Endothelial cell of umbilical vein (primary cell): ENCODE measurements around the gene ZNF74. TPM values are rescaled to one million over a fixed set of nuclear protein-coding genes. Genes with fewer than 3 reads are reported as not detected.
"Not testable (repeated sequence)": the region's sequence is repeated elsewhere in the genome, so short reads cannot be mapped to it uniquely, and the experiment has no call there.

Source experiments
- BruUV-seq: library from RNA; stranded (reverse); fragments of 400-500 nt; replicated peaks from 2 replicates; lab custom pipeline; 2021; lab: Mats Ljungman, UMichigan
- CTCF ChIA-PET: fragments of 300-600, 350-600 bp; sonication (Branson Sonifier 250); formaldehyde crosslinking; loops from one replicate; lab custom pipeline; 2021; ENCODE audit warnings: antibody characterized with exemption, inconsistent platforms; lab: Charles Lee
- POLR2A ChIA-PET: fragments of 300-600, 350-600 bp; sonication (Branson Sonifier 250); formaldehyde crosslinking; loops from one replicate; lab custom pipeline; 2021; ENCODE audit warnings: antibody characterized with exemption, inconsistent platforms; lab: Charles Lee
- DNase-seq: peaks from one replicate; pipeline ENCODE4 v3.0.0-alpha.2; 2011; ENCODE audit warnings: low read depth, low spot score
- FAIRE-seq: peaks from 2 replicates; lab custom pipeline; 2011; peaks lifted over from hg19 to GRCh38; lab: Jason Lieb, UNC
- H2AFZ ChIP-seq: 2 replicates; pipeline ENCODE4 v1.6.0; 2012; ENCODE audit warnings: low read depth, low read length, control low read depth, inconsistent platforms
- H3K27ac ChIP-seq: 2 replicates; pipeline ENCODE4 v1.5.1; 2011; ENCODE audit warnings: low read depth, mild to moderate bottlenecking, control low read depth, low read length, moderate library complexity; ENCODE audit not compliant: insufficient read depth
- H3K27me3 ChIP-seq, 2 experiments: 2 replicates each; pipeline versions ENCODE4 v1.6.0 to v1.6.1; 2011; ENCODE audit warnings: low read length in 2 of 2, mixed read lengths in 1 of 2; ENCODE audit not compliant: control insufficient read depth in 2 of 2, insufficient read depth in 2 of 2
- H3K36me3 ChIP-seq, 2 experiments: 2 replicates in 1 of 2; 3 replicates in 1 of 2; pipeline ENCODE4 v1.5.1; 2011; ENCODE audit warnings: low read length in 2 of 2, mild to moderate bottlenecking in 1 of 2, moderate library complexity in 1 of 2; ENCODE audit not compliant: control insufficient read depth in 2 of 2, insufficient read depth in 2 of 2; ENCODE audit errors: extremely low read depth in 1 of 2
- H3K4me1 ChIP-seq: 3 replicates; pipeline ENCODE4 v1.5.1; 2011; ENCODE audit warnings: mild to moderate bottlenecking, low read length; ENCODE audit not compliant: control insufficient read depth, insufficient read depth; ENCODE audit errors: extremely low read depth
- H3K4me2 ChIP-seq: 2 replicates; pipeline ENCODE4 v1.6.1; 2011; ENCODE audit warnings: low read length, control low read depth, mixed read lengths; ENCODE audit not compliant: insufficient read depth
- H3K4me3 ChIP-seq, 3 experiments: fragments of 200-600 bp in 1 of 3; sonication (generic), shearing (Covaris generic) in 1 of 3; replicated peaks in 1 of 3; 2 replicates each; pipeline ENCODE4 v1.5.1; 2011 to 2016; ENCODE audit warnings: control low read depth in 3 of 3, low read length in 3 of 3, mild to moderate bottlenecking in 2 of 3, inconsistent platforms in 1 of 3, low read depth in 1 of 3, moderate library complexity in 1 of 3; ENCODE audit not compliant: insufficient read depth in 1 of 3
- H3K79me2 ChIP-seq: 2 replicates; pipeline ENCODE4 v1.6.0; 2012; ENCODE audit warnings: low read length, inconsistent platforms; ENCODE audit not compliant: control insufficient read depth, insufficient read depth
- H3K9ac ChIP-seq: replicated peaks from 2 replicates; pipeline ENCODE3; 2011; ENCODE audit warnings: low read length, control low read depth; ENCODE audit not compliant: insufficient read depth; ENCODE audit errors: extremely low read depth
- H3K9me1 ChIP-seq: replicated peaks from 3 replicates; pipeline ENCODE4 v1.6.0; 2011; ENCODE audit warnings: mild to moderate bottlenecking, low read length; ENCODE audit not compliant: control insufficient read depth, insufficient read depth; ENCODE audit errors: extremely low read depth
- H3K9me3 ChIP-seq: replicated peaks from 2 replicates; pipeline ENCODE4 v1.5.1; 2012; ENCODE audit warnings: low read length, inconsistent platforms; ENCODE audit not compliant: control insufficient read depth, insufficient read depth
- H4K20me1 ChIP-seq: replicated peaks from 2 replicates; pipeline ENCODE3; 2011; ENCODE audit warnings: mild to moderate bottlenecking, low read length; ENCODE audit not compliant: control insufficient read depth, insufficient read depth; ENCODE audit errors: extremely low read depth
- dilution Hi-C: fragments of 300-500 bp; cut with MboI; formaldehyde crosslinking; loops from one replicate; pipeline ENCODE4 v1.15.0; 2019; ENCODE audit warnings: low sequenced_read_pairs; ENCODE audit not compliant: extremely low pct_ligation_motif_present
- intact Hi-C: fragments of 100-400 bp; cut with micrococcal nuclease; formaldehyde crosslinking; loops from one replicate; pipeline ENCODE4 v1.10.0; 2022
- polyA plus RNA-seq, 4 experiments: library from polyadenylated mRNA; depleted of rRNA in 3 of 4; stranded (reverse) in 3 of 4; unstranded in 1 of 4; fragments of >200 nt; gene quantifications; 2 replicates each; pipeline versions ENCODE4 v1.2.1 to v1.2.3, GENCODE V29; 2011 to 2012; ENCODE audit warnings: missing spikeins in 1 of 4
- total RNA-seq: library from RNA; stranded (reverse); gene quantifications from 2 replicates; pipeline ENCODE4 v1.2.3, GENCODE V29; 2021

The ZNF74 gene
- total and polyA plus RNA-seq, 2 donors (not counting 3 experiments of a cell fraction or from before 2014, with no cell fraction given), result 8.6 to 13.4 TPM

- BruUV-seq, FAIRE-seq, H3K9me3 ChIP-seq, H3K9me1 ChIP-seq, H3K9ac ChIP-seq, H3K79me2 ChIP-seq, POLR2A ChIA-PET, H3K4me2 ChIP-seq, dilution Hi-C loops, H2AFZ ChIP-seq, H3K27ac ChIP-seq, DNase-seq, H3K36me3 ChIP-seq, intact Hi-C loops, H3K4me1 ChIP-seq, CTCF ChIA-PET, H4K20me1 ChIP-seq, H3K4me3 ChIP-seq, H3K27me3 ChIP-seq: not testable (repeated sequence)
Measured at GRCh38 chr22:20357967-20358366, 36.0 kb upstream of the ZNF74 start.

- H3K9me1 ChIP-seq, CTCF ChIA-PET, H3K9ac ChIP-seq, H4K20me1 ChIP-seq, H3K27me3 ChIP-seq, DNase-seq, H3K4me3 ChIP-seq, FAIRE-seq, intact Hi-C loops, H3K4me2 ChIP-seq, H3K36me3 ChIP-seq, H3K79me2 ChIP-seq, dilution Hi-C loops, H3K27ac ChIP-seq, H3K9me3 ChIP-seq, POLR2A ChIA-PET, BruUV-seq, H3K4me1 ChIP-seq, H2AFZ ChIP-seq: not testable (repeated sequence)
Measured at GRCh38 chr22:20358503-20359239, 35.3 kb upstream of the ZNF74 start.

- H3K36me3 ChIP-seq, H3K9ac ChIP-seq, H3K4me3 ChIP-seq, BruUV-seq, H3K4me2 ChIP-seq, H3K4me1 ChIP-seq, DNase-seq, H3K27me3 ChIP-seq, H2AFZ ChIP-seq, FAIRE-seq, H3K9me3 ChIP-seq, H3K9me1 ChIP-seq, dilution Hi-C loops, CTCF ChIA-PET, H4K20me1 ChIP-seq, intact Hi-C loops, H3K79me2 ChIP-seq, POLR2A ChIA-PET, H3K27ac ChIP-seq: not testable (repeated sequence)
Measured at GRCh38 chr22:20360261-20360660, 33.7 kb upstream of the ZNF74 start.

- intact Hi-C loops, FAIRE-seq, H3K4me2 ChIP-seq, dilution Hi-C loops, BruUV-seq, CTCF ChIA-PET, H3K36me3 ChIP-seq, H3K27ac ChIP-seq, POLR2A ChIA-PET, DNase-seq, H3K4me3 ChIP-seq, H3K4me1 ChIP-seq, H4K20me1 ChIP-seq, H2AFZ ChIP-seq, H3K9me3 ChIP-seq, H3K27me3 ChIP-seq, H3K9me1 ChIP-seq, H3K79me2 ChIP-seq, H3K9ac ChIP-seq: not testable (repeated sequence)
Measured at GRCh38 chr22:20360866-20361751, 32.8 kb upstream of the ZNF74 start.
